Measurements from ENCODE around the gene BANP.
"Not testable (repeated sequence)": the region's sequence is repeated elsewhere in the genome, so short reads cannot be mapped to it uniquely, and the experiment has no call there.

Gene BANP

GRCh38 chr16:88064011-88064888 is 113.0 kb downstream of the BANP start:
- no peak for DNase-seq (ENCODE audit: low read depth in 1 of 2, low spot score in 1 of 2)

GRCh38 chr16:88064889-88065746 is 113.9 kb downstream of the BANP start:
- DNase-seq (ENCODE audit: low read depth in 1 of 2, low spot score in 1 of 2): no peak

- no peak for DNase-seq (ENCODE audit: low read depth in 1 of 2, low spot score in 1 of 2)
Observed at GRCh38 chr16:88065747-88066142, 114.5 kb downstream of the BANP start.

GRCh38 chr16:88066234-88066633 is 115.0 kb downstream of the BANP start:
- DNase-seq (ENCODE audit: low read depth in 1 of 2, low spot score in 1 of 2): no peak

GRCh38 chr16:88066680-88067529 is 115.7 kb downstream of the BANP start:
- no peak for DNase-seq (ENCODE audit: low read depth in 1 of 2, low spot score in 1 of 2)

GRCh38 chr16:88067530-88068411 is 116.5 kb downstream of the BANP start:
- DNase-seq (ENCODE audit: low read depth in 1 of 2, low spot score in 1 of 2): no peak

GRCh38 chr16:88068476-88069396 is 117.5 kb downstream of the BANP start:
- no peak for DNase-seq (ENCODE audit: low read depth in 1 of 2, low spot score in 1 of 2)

- DNase-seq (ENCODE audit: low read depth in 1 of 2, low spot score in 1 of 2): no peak
Observed at GRCh38 chr16:88069397-88070168, 118.3 kb downstream of the BANP start.

GRCh38 chr16:88070341-88070740 is 119.1 kb downstream of the BANP start:
- DNase-seq (ENCODE audit: low read depth in 1 of 2, low spot score in 1 of 2): no peak

- no peak for DNase-seq (ENCODE audit: low read depth in 1 of 2, low spot score in 1 of 2)
Observed at GRCh38 chr16:88070989-88071625, 119.9 kb downstream of the BANP start.

- no peak for DNase-seq (ENCODE audit: low read depth in 1 of 2, low spot score in 1 of 2)
Observed at GRCh38 chr16:88071908-88072307, 120.7 kb downstream of the BANP start.

GRCh38 chr16:88072571-88073001 is 121.4 kb downstream of the BANP start:
- DNase-seq (ENCODE audit: low read depth in 1 of 2, low spot score in 1 of 2): no peak

GRCh38 chr16:88073201-88073721 is 122.0 kb downstream of the BANP start:
- no peak for DNase-seq (ENCODE audit: low read depth in 1 of 2, low spot score in 1 of 2)

- no peak for DNase-seq (ENCODE audit: low read depth in 1 of 2, low spot score in 1 of 2)
Observed at GRCh38 chr16:88074041-88074440, 122.8 kb downstream of the BANP start.

GRCh38 chr16:88076211-88076931 is 125.1 kb downstream of the BANP start:
- DNase-seq (ENCODE audit: low read depth in 1 of 2, low spot score in 1 of 2): no peak

GRCh38 chr16:88076932-88077320 is 125.7 kb downstream of the BANP start:
- not testable (repeated sequence) for DNase-seq (ENCODE audit: low read depth in 1 of 2, low spot score in 1 of 2)
